ENCODE results near the gene NGEF.
"Not testable (repeated sequence)": the region's sequence is repeated elsewhere in the genome, so short reads cannot be mapped to it uniquely, and the experiment has no call there.

Gene NGEF, protein sequence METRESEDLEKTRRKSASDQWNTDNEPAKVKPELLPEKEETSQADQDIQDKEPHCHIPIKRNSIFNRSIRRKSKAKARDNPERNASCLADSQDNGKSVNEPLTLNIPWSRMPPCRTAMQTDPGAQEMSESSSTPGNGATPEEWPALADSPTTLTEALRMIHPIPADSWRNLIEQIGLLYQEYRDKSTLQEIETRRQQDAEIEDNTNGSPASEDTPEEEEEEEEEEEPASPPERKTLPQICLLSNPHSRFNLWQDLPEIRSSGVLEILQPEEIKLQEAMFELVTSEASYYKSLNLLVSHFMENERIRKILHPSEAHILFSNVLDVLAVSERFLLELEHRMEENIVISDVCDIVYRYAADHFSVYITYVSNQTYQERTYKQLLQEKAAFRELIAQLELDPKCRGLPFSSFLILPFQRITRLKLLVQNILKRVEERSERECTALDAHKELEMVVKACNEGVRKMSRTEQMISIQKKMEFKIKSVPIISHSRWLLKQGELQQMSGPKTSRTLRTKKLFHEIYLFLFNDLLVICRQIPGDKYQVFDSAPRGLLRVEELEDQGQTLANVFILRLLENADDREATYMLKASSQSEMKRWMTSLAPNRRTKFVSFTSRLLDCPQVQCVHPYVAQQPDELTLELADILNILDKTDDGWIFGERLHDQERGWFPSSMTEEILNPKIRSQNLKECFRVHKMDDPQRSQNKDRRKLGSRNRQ

DNA sequence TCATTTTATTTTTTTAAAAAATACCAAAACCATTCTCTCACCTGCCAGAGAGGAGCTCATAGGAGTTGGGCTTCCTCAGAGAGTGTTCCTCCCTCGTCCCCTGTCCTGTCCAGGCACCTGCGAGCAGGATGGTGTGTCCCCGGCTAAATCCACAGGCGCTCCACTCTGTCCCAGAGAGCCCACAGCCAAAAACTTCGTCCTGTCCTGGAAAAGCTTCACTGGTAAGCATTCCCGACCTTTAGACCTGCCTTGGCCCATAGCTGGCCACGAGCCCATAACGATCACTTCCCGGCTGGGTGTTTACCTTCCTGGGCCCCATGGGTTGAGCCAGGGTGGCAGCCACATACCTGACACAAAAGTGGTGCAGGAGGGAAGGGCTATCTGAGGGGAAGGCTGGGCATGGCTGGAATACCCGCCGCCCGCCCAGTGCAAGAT lies at the start of gene NGEF:
Gene NGEF (minus strand): TSS at position 230 of the 435 bp plus-strand sequence. CDS start 38,366 bp downstream, outside the sequence.
- DNase-seq: no peak

DNA sequence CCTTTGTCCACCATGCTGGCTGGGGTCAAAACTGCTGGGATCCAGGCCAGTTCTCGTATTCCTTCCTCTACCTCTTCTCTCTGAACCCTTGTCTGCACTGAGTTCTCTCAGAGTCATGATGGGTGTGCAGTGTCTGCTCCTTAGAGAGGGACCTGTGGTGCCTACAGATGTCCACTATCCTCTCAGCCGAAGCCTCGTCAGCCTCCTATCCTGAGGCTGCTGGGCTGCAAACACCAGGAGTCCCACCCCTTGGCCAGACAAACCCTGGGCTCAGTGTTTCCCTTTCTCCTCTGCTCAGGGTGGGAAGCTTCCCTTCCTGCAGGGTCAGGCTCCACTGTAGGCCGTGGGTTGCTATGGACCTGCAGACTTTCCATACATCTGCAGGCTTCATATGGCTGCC lies 49.4 kb upstream of the NGEF start:
- no peak for DNase-seq

DNA sequence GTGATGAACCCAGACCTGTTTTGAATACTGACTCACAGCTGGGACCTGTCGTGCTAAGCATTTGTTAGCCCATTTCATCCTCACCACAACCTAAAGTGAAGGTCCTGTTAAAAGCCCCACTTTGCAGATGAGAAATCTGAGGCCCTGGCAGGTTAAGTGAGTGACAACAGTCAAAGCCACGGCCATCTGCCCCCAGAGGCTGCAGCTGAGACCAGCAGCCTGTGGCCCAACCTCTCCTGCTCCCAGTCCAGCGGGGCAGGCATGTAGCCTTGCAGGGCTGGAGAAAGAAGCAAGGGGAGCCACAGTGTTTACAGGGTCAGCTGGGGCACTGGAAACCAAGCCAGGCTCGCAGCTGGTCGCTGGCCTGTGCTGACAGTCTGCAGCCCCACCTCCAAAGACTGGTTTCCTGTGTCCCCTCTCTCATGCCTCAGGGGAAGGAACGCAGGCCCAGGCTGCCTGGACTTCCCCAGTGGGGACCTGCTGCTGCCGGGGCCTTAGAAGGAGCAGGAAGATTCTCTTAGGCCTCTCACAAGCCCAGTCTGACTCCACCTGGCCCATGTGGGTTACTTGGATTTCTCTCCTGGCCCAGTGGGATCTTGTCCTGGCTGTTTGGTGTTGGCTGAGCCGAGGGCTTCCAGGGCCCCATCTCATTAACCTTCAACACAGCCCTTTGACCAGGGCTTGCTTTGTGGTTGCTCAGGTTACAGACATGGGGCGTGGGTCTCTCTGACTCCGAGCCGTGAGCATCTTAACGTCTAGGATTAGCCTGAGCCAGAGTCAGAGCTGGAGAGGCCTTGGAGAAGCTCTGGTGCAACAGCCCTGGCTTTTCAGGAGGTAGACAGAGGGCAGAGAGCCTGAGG lies 48.8 kb upstream of the NGEF start:
- DNase-seq: no peak

DNA sequence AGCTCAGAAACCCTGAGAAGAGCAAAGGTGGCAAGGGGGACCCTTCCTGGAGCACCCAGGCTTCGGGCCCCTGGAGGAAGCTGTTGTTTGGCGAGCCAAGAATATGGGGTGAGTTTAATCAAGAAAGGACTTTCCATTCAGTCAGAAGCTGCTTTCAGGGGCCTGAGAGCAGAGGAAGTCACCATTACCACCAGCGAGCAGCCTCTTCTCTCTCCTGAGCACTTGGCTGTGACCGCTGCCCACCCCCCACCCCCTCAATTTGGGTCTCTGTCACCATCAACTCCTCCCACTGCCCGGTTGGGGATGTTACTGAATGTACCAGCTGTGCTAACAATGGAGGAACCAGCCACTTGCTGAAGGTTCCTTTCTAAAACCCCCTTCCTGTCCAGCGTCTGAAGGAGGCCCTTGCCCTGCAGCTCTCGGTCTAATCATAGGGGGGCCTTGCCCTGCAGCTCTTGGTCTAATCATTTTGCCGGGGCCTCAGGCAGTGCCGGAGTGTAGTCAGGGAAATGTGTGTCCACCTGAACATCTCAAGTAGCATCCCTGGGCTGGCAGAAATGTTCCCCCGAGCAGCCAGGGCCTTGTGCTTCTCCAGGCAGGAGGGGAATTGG lies 48.0 kb upstream of the NGEF start:
- DNase-seq: peak; percentile 13 to 18

DNA sequence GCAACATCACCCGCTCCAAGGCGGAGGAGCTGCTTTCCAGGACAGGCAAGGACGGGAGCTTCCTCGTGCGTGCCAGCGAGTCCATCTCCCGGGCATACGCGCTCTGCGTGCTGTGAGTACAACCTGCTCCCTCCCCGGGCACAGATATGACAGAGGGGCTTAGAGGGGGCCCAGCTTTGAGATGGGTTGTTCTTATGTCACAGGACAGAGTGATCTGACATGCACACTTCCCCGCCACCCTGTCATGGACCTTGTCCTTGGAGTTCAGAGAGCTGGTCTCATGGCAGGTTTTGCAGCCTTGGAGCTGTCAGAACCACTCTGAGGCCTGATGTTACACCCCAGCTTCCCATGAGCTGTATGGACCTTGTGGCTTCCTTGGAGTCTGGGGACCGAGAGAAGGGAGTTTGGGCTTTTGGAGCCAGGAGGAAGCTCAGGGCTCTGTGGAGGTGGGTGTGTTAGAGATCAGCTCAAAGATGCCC lies 47.5 kb upstream of the NGEF start:
- no peak for DNase-seq

DNA sequence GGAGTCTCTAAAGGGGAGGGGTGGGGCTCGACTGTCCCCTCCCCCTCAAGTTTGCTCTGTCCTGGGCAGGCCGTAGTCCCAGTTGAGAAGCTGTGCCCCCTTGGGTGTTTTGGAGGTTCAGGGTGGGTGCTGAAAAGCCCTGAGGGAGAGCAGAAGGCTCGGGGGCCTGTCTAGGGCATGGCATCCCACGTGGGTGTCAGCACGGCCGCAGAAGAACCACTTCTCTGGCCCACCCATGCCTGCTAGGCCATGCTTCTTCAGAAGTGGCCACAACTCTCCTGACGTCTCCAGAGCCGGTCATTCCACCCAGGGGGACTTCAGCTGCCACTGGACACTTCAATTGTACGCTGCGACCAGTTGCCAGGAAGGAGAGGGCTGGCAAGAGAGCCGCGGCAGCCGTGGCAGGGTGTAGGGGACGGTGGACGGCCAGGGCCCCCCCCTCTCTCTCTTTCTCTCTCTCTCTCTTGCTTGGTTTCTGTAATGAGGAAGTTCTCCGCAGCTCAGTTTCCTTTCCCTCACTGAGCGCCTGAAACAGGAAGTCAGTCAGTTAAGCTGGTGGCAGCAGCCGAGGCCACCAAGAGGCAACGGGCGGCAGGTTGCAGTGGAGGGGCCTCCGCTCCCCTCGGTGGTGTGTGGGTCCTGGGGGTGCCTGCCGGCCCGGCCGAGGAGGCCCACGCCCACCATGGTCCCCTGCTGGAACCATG lies 46.9 kb upstream of the NGEF start, which contains the start of gene INPP5D:
Gene INPP5D (plus strand): TSS at position 546 of the 704 bp plus-strand sequence. CDS start 137 bp downstream, at position 683.
- DNase-seq: peak; percentile 72 to 74

DNA sequence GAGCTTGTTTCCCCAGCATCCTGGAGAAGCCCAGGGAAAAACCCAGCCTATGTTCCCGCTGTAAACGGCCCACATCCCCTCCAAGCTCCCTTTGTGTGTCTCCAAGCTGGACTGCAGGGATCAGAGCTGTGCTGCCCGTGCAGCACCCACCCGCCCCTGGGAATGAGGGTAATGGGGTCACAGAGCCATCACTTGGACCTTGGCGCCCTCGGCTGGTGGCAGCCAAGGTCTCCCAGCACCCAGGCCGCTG lies 46.4 kb upstream of the NGEF start:
- DNase-seq: no peak

DNA sequence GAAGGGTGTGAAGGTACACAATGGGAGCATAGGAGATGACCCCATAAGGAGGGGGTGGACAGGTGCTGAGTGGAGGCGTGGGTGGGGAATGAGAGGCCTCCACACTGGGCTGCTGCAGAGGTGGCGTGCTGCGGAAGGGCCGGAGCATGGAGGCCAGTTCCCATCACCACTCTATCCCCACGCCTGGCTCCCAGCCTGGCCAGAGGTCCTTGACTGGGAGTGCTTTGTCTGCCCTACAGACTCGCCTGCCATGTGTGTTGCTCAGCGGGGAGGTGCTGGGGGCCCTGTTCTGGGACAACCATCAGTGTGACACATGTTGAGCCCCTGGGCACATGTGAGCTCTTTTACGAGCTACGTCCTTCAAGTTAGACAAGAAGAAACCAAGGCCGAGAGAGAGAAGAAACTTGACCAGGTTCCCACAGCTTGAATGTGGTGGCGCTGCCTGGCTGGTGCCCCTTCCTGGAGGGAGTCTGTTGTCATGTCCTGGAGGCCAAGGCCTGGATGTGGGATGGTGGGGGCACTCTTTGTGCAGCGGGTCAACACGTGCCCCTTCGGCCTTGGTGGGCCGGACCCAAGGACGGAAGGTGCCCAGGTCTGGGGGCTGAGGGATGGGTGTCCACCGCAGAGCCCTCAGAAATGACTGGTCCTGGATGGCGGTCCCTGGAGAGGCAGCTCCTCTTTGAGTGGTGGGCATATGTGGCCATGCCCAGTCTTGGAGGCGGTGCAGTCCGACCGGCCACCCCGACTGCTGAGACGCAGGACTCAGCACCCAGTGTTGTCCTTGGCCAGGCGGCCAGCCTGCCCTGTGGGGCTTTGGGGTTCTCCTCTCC lies 45.9 kb upstream of the NGEF start:
- no peak for DNase-seq

DNA sequence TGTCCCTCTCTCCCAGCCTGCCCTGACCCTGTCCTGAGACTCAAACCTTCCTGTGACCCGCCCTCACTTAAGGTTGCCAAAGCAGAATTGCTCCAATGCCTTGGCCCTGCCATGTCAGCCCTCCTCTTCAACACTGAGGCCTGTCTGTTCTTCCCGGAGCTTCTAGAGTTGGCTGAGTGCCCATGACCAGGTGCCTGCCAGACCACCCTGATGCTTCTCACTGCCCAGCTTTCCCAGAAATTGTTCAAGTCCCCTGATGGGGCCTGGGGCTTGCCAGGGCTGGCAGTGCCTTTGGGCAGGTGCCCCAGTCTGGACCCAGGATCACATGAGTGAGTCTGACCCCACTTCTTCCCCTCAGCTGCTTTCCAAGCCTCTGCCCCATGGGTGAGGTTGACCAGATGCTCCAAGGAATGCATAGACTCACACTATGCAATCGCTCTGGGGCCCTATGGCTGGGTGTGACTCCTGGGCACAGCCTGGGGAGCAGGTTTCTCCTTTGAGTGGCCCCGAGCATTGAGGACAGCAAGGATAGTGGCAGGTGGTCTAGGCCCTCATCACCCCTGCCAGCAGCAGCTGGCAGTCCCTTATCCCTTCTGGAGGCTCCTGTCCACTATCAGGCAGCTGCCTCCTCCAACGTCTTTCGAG lies 44.0 kb upstream of the NGEF start:
- DNase-seq: no peak

DNA sequence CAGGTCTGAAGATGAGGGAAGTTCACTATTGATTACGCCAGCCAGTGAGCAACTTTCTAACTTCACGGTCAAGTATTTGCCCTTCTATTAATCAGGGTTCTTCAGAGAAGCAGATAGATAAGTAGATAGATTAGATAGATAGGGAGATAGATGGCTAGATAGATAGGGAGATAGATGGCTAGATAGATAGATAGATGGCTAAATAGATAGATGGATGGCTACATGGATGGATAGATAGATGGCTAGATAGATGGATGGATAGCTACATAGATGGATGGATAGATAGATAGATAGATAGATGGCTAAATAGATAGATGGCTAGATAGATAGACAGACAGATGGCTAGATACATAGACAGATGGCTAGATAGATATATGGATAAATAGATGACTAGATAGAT lies 42.3 kb upstream of the NGEF start:
- no peak for DNase-seq

DNA sequence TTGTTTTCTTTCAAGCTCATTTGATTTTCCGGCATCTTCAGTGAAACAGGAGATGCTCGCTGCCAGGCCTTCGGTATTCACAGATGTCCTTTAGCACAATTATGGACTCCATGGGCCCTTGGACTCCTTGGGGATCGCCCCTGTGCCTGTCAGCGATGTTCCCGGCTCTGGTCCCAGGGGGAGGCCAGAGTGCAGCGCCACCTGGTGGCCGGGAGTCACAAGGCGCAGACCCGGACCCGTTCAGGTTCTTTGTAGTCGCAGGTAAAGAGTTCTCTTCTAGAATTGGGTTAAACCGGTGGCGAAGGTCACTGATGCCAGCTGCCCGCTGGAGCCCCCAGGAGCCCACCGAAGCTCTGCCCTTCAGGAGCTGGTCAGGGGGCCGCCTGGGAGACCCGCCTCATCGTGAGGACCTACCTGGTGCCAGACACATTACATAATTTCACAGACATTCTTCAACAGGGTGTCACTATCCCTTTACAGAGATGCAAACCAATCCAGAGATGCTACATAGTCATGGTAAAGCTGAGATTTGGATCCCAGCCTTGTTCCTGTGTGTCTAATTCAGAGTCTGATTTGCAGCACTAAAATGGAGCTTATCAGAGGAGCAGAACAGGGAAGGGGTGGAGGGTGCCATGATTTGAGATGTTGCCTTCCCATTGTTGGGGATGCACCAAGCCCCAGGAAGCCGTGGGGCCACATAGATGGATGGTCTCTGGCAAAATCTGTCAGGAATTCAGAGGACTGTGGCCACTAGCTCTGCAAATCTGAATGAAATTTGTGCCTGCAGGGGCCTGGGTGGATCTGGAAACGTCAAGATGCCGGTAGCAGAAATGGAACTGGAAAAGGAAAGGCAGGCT lies 41.1 kb upstream of the NGEF start:
- peak; percentile 14 to 15 for DNase-seq

DNA sequence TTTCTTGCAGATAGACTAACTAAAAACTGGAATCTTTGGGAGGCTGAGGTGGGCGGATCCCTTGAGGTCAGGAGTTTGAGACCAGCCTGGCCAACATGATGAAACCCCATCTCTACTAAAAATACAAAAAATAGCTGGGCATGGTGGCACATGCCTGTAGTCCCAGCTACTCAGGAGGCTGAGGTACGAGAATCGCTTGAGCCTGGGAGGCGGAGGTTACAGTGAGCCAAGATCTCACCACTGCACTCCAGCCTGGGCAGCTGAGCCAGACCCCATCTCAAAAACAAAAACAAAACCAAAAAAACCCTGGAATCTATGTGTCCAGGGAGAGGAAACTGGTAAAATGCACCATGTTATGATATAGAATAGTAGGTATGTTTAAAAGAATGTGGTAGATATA lies 39.5 kb upstream of the NGEF start:
- not testable (repeated sequence) for DNase-seq

DNA sequence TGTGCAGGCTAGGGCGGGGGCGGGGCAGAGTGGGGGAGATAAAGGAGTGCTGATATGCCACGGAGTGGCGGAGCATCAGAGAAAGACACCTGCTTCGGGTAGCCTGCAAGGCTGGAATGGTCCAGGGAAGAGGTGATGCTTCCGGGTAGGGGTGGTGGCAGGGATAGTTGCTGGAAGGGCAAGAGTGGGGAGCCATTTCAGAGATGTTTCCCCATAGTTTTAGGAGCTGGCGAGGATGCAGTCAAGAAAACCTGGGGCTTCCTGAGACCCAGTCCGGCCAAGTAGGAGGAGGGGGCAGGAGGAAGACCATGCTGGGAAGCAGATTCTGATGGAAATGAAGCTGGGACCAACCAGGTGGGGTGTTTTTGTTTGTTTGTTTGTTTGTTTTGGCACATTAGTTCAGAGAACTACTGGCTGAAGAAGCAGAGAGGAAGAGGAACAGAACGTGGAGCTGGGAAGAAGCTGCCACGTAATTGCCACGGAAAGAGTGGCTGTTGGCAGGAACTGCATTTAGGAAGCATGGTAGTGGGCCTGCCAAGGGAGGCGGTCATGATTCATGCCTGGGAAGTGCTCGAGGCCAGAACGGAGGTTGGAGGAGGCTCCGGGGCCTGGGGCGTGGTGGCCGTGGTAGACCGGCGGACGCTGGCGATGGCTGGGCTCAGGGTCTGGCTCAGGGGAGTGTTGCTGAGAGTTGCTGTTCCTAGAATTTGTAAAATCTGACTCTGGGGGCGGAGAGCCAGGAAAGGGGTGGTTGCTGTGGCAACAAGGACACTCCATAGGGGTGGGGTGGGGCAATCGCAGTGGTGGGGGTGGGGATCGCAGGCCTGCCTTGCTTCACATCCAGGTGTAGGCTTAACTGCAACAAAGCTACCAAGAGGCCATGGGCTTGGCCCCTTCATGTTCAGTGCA lies 38.4 kb upstream of the NGEF start:
- peak; percentile 13 to 14 for DNase-seq

DNA sequence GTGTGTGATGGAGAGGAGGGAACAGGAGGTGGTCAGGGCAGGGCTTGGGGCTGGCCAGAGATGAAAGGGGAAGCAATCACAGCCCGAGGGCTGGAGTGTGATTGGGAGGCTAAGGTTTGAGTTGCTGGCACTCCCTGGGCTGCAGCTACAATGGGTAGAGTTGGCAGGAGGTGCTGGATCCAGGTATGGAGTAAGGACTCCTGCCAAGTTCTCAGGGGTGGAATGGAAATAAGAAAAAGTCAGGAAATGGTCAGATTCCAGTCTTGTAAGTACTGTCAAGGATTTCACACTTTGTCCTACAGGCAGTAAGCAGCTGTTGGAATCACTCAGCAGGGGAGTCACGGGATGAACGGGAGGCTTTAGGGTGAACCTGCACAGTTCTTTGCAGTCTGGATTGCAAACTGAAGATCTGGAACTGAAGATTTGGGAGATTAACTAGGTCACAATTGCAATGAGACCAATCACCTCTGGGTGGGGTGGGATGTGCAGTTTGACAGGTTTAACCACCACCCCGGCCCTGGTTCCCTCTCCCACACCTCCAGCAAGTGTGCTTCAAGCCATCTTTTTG lies 36.2 kb upstream of the NGEF start:
- no peak for DNase-seq

DNA sequence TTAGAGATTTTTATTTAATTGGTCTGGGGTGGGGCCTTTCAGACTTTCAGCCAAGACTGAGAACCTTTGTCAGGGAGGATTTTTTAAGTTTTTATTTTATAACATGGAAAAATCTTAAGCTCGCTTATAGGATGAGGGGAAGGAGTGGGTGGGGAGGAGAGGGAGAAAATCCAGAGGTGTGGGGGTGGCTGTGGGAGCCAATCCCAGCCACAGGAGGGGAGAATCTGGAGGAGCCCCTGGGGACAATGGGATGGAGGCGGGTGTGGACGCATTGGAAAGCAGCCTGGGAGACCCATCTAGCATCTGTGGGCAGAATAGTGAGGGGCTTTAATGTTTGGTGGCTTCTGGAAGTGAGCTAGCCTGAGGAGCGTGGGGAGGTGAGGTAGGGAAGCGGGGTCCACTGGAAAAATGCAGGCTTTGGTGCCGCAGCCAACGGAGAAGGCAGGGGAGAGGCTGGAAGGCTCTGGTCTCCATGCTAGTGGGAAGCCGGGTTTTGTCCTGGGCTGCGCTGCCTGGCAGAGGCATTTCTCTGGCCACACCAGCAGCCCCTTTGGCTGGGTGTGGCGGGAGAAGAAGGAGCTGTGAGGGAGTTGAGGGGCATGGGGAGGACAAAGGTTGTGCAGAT lies 35.6 kb upstream of the NGEF start:
- no peak for DNase-seq

DNA sequence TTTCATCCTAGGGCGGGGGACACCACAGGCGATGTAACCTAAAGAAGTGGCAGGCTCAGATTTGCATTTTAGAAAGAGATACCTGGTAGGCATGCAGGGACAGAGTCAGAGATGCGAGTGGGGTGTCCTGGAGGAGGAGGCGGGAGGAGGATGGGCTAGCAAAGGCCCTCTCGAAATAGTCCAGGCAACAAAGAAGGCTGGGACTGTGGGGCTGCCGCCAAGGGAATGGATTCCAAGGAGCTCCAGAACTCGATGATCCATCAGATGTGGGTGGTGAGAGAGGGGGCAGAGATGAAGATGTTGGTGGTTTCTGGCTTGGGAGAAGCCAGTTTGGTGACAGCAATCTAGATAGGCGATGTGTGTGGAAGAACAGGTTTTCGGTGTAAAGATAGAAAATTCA lies 34.6 kb upstream of the NGEF start:
- DNase-seq: no peak

DNA sequence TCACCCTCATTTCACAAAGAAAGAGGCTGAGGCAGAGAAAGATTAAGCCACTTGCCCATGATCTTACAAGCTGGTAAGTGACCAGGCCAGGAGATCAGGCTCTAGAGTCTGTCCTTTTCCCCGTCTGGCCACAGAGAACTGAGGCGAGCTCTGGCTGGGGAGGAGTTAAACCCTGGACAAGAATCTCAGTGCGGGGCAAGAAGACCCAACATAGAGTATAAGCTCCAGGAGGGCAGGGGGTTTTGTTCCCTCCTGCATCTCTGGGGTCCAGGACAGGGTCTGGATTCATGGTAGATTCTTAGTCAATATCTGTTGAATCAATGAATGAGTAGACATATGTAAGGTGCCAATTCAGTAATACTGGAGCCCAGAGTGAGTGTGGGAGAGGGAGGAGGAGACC lies 34.1 kb upstream of the NGEF start:
- no peak for DNase-seq

All from Kasumi-1 (cell line).